Fibroblast of villous mesenchyme (primary cell): Measurements from ENCODE around the gene FKTN. TPM values are rescaled to one million over a fixed set of nuclear protein-coding genes. Genes with fewer than 3 reads are reported as not detected.
"Not testable (repeated sequence)": the region's sequence is repeated elsewhere in the genome, so short reads cannot be mapped to it uniquely, and the experiment has no call there.

Source experiments
- DNase-seq: peaks from one replicate; pipeline ENCODE4 v3.0.0-alpha.2; 2010; ENCODE audit warnings: low read depth
- H3K4me3 ChIP-seq: 2 replicates; pipeline ENCODE4 v1.5.1; 2011; ENCODE audit warnings: low read depth, mild to moderate bottlenecking, low read length
- CTCF ChIP-seq: IDR thresholded peaks from 2 replicates; pipeline ENCODE4 v1.5.1; 2012; ENCODE audit warnings: low read depth, mild to moderate bottlenecking, low read length; ENCODE audit not compliant: insufficient read depth
- total RNA-seq: library from RNA; depleted of rRNA; stranded (reverse); fragments of >200 nt; gene quantifications from 2 replicates; pipeline ENCODE4 v1.2.3, GENCODE V29; 2012

The FKTN gene
- total RNA-seq = 33.2 and 44.0 TPM in 2 replicates

- DNase-seq = peak; percentile 83
- H3K4me3 ChIP-seq = peak within 1 kb of the TSS; percentile 90
- no peak for TF ChIP-seq CTCF
These were observed at the start of gene FKTN for GRCh38 chr9:105557804-105558610. Gene FKTN (plus strand): TSS chr9:105558131. CDS start chr9:105575033, 16,902 bp downstream.

- no peak overlapping the region for H3K4me3 ChIP-seq
- TF ChIP-seq CTCF = no peak
- no peak for DNase-seq
These were observed 49.4 kb upstream of the FKTN start for GRCh38 chr9:105508530-105508929.

- H3K4me3 ChIP-seq = no peak overlapping the region
- TF ChIP-seq CTCF = no peak
- peak; percentile 71 for DNase-seq
These were observed 47.9 kb upstream of the FKTN start for GRCh38 chr9:105510024-105510423.

- H3K4me3 ChIP-seq = no peak overlapping the region
- DNase-seq = no peak
- no peak for TF ChIP-seq CTCF
These were observed 46.5 kb upstream of the FKTN start for GRCh38 chr9:105511446-105511845.

- no peak for TF ChIP-seq CTCF
- DNase-seq = no peak
- H3K4me3 ChIP-seq = no peak overlapping the region
These were observed 42.0 kb upstream of the FKTN start for GRCh38 chr9:105515811-105516413.

- not testable (repeated sequence) for DNase-seq, H3K4me3 ChIP-seq
These were observed 38.1 kb upstream of the FKTN start for GRCh38 chr9:105519710-105520369.

GRCh38 chr9:105520992-105521391, 36.9 kb upstream of the FKTN start:
- DNase-seq = not testable (repeated sequence)

GRCh38 chr9:105522618-105523385, 35.1 kb upstream of the FKTN start:
- H3K4me3 ChIP-seq, DNase-seq: not testable (repeated sequence)

More at GRCh38 chr9:105520992-105521391, 36.9 kb upstream of the FKTN start:
- not testable (repeated sequence) for H3K4me3 ChIP-seq
